ENCODE data around the gene BICRA.

BICRA gene

DNA sequence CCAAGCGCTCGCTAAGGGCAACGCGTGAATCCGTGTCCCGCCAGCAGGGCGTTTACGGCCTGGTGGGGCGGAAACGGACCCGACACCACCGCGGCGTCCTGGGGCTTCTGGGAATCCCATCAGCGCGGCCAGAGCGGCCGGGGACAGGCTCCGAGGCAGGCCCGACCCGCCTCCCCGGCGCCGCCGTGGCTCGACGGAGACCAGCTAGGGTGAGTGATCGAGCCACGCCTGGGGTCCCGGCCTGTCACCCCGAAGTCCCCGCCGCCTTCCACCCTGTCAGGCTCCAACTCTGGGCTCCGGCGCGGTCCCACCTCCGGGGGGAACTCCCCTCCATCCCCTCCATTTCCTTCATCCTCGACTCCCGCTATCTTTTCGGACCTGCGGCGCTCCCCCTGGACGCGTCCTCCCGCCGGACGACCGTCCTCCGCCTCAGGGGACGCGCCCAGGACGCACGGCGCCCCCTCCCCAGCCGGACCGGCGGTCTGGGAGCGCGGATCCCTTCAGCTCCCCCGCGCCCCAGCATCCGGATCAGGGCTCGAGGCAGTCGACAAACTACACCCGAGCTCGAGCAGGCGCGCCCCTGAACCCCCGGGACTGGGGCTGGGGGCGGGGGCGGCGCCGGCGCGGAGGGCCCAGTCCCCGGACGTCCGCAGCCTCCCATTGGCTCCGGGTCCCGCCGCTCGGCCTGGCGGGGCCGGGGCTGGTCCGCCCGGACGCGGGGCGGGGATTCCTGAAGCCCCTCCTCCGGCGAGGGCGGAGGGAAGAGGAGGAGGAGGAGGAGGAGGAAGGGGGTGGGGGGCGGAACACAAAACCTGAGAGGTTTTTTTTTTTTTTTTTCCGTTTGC, 638 bp upstream of the BICRA start:
- Histone ChIP-seq H3K36me3 (peaks cover 5% of the 10 kb centered on the region), H3K9me3 (ENCODE audit: severe bottlenecking) (peaks cover 3% of the 10 kb centered on the region), H3K4me3 (ENCODE audit: low read depth, low read length) (peak overlapping the region; percentile 81), H3K27me3 (ENCODE audit: insufficient read depth, low read depth, severe bottlenecking) (no peaks in the 10 kb centered on the region), H3K27ac (peak overlapping the region; percentile 96)
- TF ChIP-seq CTCF (IDR thresholded peaks at IDR 0.05; ENCODE audit: low read depth, low read length): 0 out of 2 replicates have a peak, but pooled peaks have one; percentile 2
- peak; percentile 92 for DNase-seq

- H3K27ac ChIP-seq: peak overlapping the region; percentile 83
- DNase-seq: peak; percentile 49
- no peak for TF ChIP-seq CTCF (IDR thresholded peaks at IDR 0.05; ENCODE audit: low read depth, low read length)
Measured at GRCh38 chr19:47609906-47610894, 1.3 kb downstream of the BICRA start.

GRCh38 chr19:47610902-47611301, 2.0 kb downstream of the BICRA start:
- no peak for DNase-seq
- no peak for TF ChIP-seq CTCF (IDR thresholded peaks at IDR 0.05; ENCODE audit: low read depth, low read length)
- Histone ChIP-seq H3K36me3 (peaks cover 14% of the 10 kb centered on the region), H3K9me3 (ENCODE audit: severe bottlenecking) (peaks cover 3% of the 10 kb centered on the region), H3K4me3 (ENCODE audit: low read depth, low read length) (no peak overlapping the region), H3K27me3 (ENCODE audit: insufficient read depth, low read depth, severe bottlenecking) (no peaks in the 10 kb centered on the region), H3K27ac (peak overlapping the region; percentile 83; the same call in 1 of the 2 replicates)

More at GRCh38 chr19:47609906-47610894, 1.3 kb downstream of the BICRA start:
- Histone ChIP-seq H3K27me3 (ENCODE audit: insufficient read depth, low read depth, severe bottlenecking) (no peaks in the 10 kb centered on the region), H3K9me3 (ENCODE audit: severe bottlenecking) (peaks cover 3% of the 10 kb centered on the region), H3K4me3 (ENCODE audit: low read depth, low read length) (peak overlapping the region; percentile 51), H3K36me3 (peaks cover 14% of the 10 kb centered on the region)

DNA sequence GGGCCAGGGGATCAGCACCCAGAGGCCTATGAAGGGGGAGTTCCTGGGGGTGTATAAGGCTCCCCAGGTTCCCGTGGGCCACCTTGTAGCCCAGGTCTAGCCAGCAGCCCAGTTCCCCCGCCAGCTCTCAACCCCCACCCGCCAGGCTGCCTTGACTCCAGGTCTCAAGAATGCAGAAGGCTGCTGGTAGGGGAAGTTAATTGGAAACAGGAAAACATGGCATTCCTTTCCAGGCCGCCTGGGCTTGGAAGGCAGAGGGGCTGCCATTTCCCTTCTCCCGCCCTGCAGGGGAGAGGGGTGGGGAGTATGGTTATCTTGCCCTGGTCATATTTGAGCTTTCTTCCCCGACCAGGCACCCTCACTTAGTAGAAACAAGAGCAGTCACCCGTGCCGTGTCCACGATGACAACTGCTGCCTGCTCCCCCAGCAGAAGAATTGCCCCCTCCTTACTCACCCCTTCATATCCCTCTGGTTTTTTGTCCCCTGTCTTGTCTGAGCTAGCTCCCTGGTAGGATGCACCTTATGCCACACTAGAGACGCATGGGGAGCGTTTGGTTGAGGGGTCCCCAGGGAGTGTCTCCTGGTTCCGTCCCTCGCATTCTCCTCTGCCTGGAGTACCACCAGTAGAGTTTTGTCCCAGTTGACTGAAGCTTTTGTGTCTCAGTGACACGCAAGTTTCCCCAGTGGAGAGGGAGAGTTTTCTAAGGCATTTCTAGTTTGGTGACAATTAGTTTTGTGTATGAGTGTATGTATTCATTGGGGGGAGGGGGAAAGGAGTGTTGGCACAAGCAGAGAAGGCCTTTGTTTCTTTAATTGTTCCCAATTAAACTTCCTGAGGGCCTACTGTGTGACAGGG, 4.5 kb downstream of the BICRA start:
- Histone ChIP-seq H3K9me3 (ENCODE audit: severe bottlenecking) (no peaks in the 10 kb centered on the region), H3K4me3 (ENCODE audit: low read depth, low read length) (no peak overlapping the region), H3K36me3 (peaks cover 14% of the 10 kb centered on the region), H3K27ac (no peak overlapping the region), H3K27me3 (ENCODE audit: insufficient read depth, low read depth, severe bottlenecking) (no peaks in the 10 kb centered on the region)
- TF ChIP-seq CTCF (IDR thresholded peaks at IDR 0.05; ENCODE audit: low read depth, low read length): no peak
- DNase-seq: no peak

DNA sequence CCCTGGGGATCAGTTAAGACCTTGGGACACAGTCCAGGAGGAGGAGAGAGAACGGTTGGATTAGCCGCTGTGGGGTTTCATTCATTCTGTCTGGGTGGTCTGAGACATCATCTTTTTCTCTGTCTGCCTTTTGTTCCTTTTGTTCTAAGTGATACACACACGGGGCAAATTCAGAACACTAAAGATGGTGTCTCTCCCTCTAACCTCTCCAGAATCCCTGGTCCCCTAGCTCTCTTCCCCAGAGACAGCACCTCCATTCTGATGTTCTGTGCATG, 5.0 kb downstream of the BICRA start:
- no peak overlapping the region for H3K27ac ChIP-seq
- H3K36me3 ChIP-seq: peaks cover 14% of the 10 kb centered on the region
- H3K4me3 ChIP-seq (ENCODE audit: low read depth, low read length): no peak overlapping the region
- no peaks in the 10 kb centered on the region for H3K9me3 ChIP-seq (ENCODE audit: severe bottlenecking)
- no peaks in the 10 kb centered on the region for H3K27me3 ChIP-seq (ENCODE audit: insufficient read depth, low read depth, severe bottlenecking)
- no peak for DNase-seq
- TF ChIP-seq CTCF (IDR thresholded peaks at IDR 0.05; ENCODE audit: low read depth, low read length): no peak

Measured in WERI-Rb-1 (cell line).